Right lobe of liver (tissue), 4 donors: ENCODE results near the gene CES4A.

ENCODE experiments used
- CTCF ChIP-seq, 4 donors: fragments of 200-600 bp in 3 of 4; fragments of 450-650 bp in 1 of 4; IDR thresholded peaks; one replicate each; pipeline versions ENCODE4 v1.5.1 to v1.8.0; 2016 to 2022; ENCODE audit warnings: antibody characterized with exemption in 4 of 4, mild to moderate bottlenecking in 2 of 4
- POLR2A ChIP-seq: fragments of 450-650 bp; IDR thresholded peaks from one replicate; pipeline ENCODE4 v1.6.1; 2017; ENCODE audit warnings: antibody characterized with exemption, mild to moderate bottlenecking
- donor health status: DM: no; HTN: no; CAD: no.
- donor health status: DM: no; HTN: no; CAD: no.
- donor health status: DM: no; HTN: yes; CAD: no.

- no peak for TF ChIP-seq CTCF (IDR thresholded peaks at IDR 0.05)
- TF ChIP-seq POLR2A, result no peak
These were observed 34.8 kb upstream of the CES4A start for GRCh38 chr16:66953462-66954096.
